Measurements from ENCODE around the gene LRRC49.
"Not testable (repeated sequence)": the region's sequence is repeated elsewhere in the genome, so short reads cannot be mapped to it uniquely, and the experiment has no call there.

LRRC49 gene

DNA sequence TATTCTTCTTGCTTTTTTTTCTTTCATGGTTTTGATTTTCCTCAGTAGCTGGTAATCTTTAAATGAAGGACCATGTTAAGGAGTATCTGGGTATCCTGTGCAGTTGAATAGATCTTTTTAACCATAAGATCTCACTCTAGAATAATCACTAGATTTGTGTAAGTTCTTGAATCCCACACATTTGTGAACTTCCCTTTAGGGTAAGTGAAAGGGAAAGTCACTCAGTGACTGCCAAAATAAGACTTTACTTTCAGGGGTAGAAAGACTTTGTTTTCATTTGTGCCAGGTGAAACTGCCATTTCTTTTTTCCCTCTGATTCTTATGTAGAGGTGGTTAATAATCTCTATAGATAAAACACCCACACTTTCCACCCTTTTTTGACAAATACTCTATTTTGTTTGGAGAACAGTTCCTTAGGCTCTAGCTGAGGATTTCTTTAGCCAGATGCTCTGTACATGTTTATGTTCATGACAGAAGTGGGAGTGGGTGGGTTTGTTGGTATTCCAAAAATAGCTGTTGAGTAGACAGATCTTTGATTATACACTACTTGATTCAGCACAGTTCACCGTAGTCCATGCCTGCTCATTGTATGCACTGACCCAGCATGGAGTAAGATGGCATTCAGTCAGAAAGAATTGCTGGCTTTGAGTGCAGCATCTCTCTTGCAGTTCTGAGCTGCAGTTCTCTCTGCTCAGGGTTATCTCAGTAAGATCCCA, 28.5 kb downstream of the LRRC49 start:
- DNase-seq (ENCODE audit: low read depth in 3 of 3, low spot score in 1 of 3): no peak

DNA sequence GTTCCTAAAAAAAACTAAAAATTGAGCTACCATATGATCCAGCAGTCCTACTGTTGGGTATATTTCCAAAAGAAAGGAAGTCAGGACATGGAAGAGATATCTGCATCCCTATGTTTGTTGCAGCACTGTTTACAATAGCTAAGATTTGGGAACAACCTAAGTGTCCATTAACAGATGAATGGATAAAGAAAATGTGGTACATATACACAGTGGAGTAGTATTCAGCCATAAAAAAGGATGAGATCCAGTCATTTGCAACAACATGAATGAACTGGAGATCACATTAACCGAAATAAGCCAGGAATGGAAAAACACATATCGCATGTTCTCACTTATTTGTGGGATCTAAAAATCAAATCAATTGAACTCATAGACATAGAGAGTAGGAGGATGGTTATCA, 29.5 kb downstream of the LRRC49 start:
- DNase-seq (ENCODE audit: low read depth in 3 of 3, low spot score in 1 of 3): no peak

DNA sequence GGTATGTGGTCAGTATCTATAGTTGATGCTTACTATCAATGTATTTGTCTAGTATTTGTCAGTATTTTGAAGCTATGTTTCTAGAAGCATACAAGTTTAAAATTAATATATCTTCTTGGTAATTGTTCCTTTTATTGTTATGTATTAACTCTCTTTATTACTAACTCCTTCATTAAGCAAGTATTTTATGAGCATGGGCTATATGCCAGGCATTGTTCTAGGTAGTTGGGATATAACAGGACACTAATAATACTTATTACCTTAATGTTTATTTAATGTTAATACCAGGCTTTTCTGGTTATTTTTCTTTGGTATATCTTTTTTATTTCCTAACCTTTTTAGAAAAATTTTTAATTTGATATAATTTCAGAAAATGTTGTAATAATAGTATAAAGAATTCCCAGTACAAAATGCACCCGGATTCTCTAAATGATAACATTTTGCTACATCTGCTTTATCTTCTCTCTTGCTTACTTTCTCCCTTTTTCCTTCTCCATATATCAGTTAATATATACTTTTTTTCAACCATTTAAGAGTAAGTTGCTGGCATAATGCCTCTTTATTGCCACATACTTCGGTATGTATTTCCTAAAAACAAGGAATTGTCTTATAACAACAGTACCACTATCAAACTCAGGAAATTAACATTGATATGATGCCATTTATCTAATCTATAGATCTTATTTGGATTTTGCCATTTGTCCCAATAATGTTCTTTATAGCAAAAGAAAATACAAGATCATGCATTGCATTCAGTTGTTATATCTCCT, 30.9 kb downstream of the LRRC49 start:
- no peak for DNase-seq (ENCODE audit: low read depth in 3 of 3, low spot score in 1 of 3)

DNA sequence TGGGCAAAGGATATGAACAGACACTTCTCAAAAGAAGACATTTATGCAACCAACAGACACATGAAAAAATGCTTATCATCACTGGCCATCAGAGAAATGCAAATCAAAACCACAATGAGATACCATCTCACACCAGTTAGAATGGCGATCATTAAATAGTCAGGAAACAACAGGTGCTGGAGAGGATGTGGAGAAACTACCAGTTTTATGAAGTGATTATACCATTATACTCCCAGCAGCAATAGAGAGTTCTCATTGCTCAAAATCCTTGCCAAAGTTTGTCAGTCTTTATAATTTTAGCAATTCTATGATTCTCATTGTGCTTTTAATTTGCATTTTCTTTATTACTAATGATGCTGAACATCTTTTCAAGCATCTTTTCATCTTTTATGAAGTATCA, 34.3 kb downstream of the LRRC49 start:
- not testable (repeated sequence) for DNase-seq (ENCODE audit: low read depth in 3 of 3, low spot score in 1 of 3)

DNA sequence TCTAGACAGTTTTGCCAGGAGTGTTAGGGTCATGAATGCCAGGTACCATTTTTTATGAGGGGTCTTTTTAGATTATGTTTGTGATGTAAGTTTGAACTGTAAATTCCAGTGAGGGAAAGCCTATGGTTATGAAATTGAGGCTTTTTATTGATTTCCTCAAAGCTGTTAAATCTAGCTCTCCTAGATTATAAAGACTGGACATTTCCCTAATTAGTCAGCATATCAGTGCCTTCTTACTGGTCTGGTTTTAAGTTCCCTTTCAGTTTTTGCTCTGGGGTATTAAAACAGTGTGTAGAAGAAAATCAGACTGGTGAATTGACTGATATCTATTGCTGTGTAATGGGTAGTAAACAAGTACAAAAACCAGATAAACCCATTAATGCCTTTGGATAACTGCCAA, 39.2 kb downstream of the LRRC49 start:
- no peak for DNase-seq (ENCODE audit: low read depth in 3 of 3, low spot score in 1 of 3)

DNA sequence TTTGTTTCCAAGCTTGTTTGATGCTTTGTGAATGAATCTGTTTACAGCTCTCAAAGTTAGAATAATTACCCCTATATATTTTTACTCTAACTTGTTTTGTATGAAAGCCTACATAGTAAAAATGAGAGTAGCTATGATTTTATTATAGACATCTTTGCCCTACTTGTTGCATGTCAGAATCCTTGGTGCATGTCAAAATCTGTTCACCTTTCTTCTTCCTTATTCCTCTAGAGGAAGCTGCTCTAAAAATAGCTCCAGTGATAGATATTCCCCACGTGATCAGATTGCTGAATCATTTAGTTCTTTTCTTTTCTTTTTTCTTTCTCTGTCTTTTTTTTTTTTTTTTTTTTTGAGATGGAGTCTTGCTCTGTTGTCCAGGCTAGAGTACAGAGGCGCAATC, 39.8 kb downstream of the LRRC49 start:
- no peak for DNase-seq (ENCODE audit: low read depth in 3 of 3, low spot score in 1 of 3)

DNA sequence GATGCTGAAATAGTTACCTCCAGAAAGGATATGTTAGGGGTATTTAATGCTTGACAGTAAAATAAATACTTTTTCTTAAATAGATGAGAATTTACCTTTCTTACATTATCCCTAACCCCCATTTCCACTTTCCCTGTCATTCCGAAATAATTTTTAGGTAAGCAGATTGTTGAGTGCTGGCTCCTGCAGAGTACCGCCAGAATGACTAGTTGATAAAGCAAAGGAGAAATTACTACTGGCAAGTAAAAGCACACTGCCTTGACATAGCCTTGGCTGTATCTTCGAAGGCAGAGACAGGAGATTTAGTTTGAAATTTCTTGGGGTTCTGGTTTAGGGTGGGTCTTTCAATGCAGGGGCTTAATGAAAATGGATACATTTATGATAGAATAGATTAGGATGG, 40.8 kb downstream of the LRRC49 start:
- no peak for DNase-seq (ENCODE audit: low read depth in 3 of 3, low spot score in 1 of 3)

DNA sequence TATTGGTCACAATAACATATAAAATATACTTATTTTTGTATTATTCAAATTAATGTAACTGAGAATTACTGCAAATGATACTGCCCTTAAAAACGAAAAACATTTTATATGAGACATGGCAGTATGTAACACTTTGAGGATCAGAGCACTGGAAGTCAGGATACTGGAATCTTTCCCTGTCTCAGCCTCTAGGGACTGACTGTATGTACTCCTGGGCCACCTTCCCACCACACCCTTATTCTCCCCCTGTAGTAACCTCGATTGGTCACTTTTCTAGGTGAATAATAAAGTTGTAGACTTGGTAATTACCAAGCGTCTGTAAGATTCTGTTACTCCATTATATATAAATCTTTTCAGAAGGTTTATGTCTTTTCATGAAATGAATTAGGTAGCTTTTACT, 43.0 kb downstream of the LRRC49 start:
- DNase-seq (ENCODE audit: low read depth in 3 of 3, low spot score in 1 of 3): no peak

DNA sequence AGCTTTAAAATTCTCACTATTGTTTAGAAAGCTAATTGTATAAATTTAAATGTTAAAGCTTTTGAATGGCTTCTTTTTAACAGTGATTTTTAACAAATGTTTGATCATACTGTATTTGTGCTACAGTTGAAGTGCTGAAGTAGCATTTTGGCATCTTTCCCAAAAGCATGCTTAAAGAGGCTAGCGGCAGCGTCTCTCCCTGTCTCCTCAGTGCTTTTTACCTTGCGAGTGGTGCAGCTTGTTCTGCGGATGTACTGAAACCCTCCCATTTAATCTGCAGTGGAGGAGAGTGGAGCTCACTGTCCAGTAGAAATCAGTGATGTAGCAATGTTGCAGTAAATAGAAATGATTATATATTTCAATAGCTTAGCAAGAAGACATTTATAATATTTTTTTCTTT, 43.7 kb downstream of the LRRC49 start:
- DNase-seq (ENCODE audit: low read depth in 3 of 3, low spot score in 1 of 3): no peak

DNA sequence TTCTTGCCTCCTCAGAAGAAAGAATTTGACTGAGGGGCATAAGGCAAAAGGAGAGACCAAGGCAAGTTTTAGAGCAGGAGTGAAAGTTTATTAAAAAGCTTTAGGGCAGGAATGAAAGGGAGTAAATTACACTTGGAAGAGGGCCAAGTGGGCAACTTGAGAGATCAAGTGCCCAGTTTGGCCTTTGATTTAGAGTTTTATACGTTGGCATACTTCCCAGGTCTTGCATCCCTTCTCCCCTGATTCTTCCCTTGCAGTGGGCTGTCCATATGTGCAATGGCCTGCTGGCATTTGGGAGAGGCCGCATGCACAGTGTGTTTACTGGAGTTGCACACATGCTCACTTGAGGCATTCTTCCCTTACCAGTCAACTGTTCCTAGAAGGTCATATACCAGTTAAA, 50.7 kb downstream of the LRRC49 start:
- DNase-seq (ENCODE audit: low read depth in 3 of 3, low spot score in 1 of 3): not testable (repeated sequence)

DNA sequence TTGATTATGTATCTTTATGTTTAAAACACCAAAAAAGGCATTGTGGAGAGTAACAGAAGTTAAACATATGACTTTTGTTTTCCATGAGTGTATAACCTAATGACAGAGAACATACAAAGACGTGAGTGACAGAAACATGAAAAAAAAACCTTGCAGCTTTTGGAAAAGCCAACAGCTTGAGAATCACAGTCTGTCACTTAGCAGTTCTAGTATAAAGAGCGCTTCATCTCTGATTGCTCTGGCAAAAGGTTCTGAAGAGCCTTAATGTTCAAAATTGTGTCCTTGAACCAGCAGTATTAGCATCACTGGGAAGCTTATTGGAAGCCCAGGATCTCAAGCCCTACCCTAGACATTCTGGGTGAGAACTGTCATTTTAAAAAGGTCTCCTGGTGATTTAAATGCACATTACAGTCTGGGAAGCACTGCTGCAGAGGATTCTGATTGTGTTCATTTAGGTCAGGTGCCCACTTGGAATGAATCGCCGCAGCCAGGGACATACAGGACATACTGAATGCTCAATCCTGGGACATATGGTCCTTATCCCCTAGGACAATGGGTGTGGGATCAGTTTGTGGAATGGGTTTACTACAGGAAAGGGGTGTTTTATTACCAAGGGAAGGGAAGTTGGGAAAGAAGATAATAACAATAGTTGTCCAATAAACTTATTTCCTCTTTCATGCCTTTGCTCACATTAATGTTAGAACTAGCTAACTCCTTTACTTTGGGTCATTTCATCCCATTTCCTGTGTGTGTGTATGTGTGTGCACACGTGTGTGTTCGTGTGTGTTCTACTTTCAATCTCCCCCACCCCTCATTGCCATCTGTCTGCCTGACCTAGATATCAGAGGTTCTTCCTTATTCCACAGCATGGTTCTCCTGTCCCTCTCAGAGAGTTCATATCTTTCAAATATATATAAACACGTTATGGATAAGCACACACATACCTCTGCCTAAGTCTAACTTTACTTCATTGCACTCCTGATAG, 55.0 kb downstream of the LRRC49 start:
- DNase-seq (ENCODE audit: low read depth in 3 of 3, low spot score in 1 of 3): no peak

DNA sequence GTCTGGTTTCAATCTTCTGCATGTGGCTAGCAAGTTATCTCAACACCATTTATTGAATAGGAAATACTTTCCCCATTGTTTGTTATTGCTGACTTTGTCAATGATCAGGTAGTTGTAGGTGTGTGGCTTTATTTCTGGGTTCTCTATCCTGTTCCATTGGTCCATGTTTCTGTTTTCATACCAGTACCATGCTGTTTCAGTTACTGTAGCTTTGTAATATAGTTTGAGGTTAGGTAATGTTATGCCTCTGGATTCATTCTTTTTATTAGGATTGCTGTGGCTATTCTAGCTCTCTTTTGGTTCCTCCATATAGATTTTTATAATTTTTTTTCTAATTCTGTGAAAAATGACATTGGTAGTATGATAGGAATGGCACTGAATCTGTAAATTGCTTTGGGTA, 58.3 kb downstream of the LRRC49 start:
- no peak for DNase-seq (ENCODE audit: low read depth in 3 of 3, low spot score in 1 of 3)

DNA sequence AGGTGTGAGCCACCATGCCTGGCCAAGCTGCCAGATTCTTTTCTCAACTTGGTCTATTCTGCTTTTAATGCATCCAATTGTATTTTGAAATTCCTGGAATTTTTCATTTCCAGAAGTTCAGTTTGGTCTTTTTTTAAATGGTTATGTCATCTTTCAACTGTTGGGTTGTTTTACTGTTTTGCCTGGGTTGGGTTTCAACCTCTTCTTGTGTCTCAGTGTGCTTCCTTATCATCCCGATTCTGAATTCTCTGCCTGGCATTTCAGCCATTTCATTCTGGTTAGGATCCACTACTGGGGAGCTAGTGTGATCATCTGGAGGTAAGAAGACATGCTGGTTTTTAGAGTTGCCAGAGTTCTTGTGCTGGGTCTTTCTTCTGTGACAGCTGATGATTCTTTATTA, 61.5 kb downstream of the LRRC49 start:
- DNase-seq (ENCODE audit: low read depth in 3 of 3, low spot score in 1 of 3): no peak

DNA sequence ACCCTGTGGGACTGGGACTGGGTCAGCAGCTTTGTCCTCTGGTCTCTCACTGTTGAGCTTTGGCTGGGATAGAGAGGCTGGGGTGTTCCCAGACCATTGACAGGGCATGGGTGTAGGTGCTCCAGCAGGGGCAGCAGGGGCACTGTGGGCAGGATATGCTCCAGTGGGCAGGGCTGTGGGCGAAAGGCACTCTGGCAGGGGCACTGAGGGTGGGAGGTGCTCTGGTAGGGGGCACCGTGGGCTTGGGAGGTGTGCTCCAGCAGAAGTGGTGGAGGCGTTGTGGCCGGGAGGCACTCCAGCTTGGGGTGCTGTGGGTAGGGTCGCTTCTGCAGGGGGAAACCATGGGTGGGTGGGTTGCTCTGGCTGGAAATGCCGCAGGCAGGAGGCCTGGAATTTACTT, 62.1 kb downstream of the LRRC49 start:
- no peak for DNase-seq (ENCODE audit: low read depth in 3 of 3, low spot score in 1 of 3)

DNA sequence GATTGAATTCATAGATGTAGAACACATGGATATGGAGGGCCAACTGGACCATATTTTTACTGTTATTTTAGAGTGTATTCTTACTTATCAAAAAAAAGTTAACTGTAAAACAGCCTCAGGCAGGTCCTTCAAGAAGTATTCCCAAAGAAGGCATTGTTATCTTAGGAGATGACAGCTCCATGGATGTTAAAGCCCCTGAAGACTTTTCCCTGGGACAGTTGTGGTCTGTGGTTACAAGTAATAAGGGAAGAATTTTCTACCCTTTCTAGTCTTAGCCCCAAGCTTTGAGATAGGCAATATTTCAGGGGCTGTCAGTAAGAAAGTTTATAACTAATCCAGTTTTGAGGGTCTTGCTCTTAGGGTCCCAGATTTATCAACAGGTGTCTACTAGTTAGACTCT, 62.5 kb downstream of the LRRC49 start:
- DNase-seq (ENCODE audit: low read depth in 3 of 3, low spot score in 1 of 3): no peak

DNA sequence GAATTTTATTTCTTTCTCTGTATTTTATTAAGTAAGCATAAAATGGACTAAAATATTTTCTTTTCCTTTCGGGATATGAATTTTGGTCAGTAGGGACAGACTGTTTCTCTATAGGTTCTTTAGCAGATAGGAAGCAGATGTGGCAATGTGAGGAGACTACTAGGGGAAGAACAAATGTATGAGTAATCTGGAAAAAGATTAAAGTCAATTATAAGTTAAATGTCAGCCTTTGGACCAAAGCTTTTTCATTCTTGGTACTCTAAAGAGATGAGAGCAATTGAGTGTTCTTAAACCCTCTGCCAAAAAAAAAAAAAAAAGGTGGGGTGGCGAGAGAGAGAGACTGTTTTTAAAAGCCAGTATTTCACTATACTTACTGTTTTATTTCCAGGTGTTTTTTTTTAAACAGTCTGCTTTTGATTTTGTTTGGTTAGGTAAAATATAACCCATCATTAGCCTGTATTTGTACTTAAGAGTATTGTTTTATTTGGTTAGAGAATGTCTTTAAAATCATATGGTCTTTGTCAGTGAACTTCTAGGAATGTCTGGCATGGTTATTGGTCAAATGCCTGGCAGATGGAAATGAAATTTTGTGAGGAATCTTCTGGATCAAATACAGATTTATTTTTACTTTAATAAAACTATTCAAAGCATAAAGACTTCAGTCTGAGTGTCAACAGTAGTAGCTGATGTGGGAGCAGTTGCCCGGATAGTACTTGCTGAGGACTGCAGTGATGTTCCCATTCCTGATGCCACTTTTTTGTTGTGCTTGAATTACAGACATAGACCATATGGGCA, 63.8 kb downstream of the LRRC49 start:
- no peak for DNase-seq (ENCODE audit: low read depth in 3 of 3, low spot score in 1 of 3)

DNA sequence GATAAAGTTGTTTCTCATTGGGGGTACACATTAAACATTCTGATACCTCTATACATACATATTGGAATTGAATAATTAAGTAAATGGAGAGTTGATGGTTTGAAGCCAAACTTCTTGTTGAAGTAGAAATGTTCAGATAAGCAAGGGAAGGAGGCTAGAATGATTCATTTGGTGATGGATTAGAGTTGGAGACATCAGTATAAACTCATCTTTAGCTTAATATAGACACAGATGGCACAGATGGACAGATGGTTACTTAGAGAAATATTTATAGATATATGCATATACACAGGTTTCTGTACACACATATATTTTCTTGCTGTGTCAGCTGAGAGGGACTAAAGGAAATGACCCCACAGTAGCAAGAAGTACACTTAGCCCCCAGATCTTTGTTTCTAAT, 69.5 kb downstream of the LRRC49 start:
- no peak for DNase-seq (ENCODE audit: low read depth in 3 of 3, low spot score in 1 of 3)

DNA sequence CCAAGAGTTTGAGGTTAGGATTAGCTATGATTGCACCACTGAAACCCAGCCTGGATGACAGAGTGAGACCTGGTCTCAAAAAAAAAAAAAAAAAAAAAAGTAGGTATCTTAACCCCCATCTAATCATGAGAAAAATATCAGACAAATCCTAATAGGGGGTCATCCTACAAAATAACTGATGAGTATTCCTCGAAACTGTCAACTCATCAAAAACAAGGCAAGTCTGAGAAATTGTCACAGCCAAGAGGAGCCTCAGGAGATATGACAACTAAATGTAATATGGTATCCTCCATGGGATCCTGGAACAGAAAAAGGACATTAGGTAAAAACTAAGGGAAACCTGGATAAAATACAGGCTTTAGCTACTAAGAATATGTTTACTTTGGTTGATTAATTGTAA, 70.6 kb downstream of the LRRC49 start:
- no peak for DNase-seq (ENCODE audit: low read depth in 3 of 3, low spot score in 1 of 3)

DNA sequence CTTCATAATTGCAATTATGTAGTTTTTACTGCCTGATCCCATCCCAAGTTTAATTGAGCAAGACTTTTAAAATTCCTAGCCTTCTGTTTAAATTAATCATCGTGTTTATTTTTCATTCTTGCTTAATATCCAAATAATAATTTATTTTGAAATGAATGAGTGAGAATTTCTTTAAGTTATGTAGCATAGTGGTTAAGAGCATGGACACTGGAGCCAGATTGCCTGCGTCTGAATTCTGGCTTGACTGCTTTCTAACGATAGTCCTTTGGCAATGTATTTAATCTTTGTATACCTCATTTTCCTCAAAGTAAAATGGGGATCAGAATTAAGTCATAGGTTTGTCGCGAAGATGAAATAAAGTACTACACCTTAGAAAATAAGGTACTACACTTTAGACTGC, 71.4 kb downstream of the LRRC49 start:
- DNase-seq (ENCODE audit: low read depth in 3 of 3, low spot score in 1 of 3): no peak

DNA sequence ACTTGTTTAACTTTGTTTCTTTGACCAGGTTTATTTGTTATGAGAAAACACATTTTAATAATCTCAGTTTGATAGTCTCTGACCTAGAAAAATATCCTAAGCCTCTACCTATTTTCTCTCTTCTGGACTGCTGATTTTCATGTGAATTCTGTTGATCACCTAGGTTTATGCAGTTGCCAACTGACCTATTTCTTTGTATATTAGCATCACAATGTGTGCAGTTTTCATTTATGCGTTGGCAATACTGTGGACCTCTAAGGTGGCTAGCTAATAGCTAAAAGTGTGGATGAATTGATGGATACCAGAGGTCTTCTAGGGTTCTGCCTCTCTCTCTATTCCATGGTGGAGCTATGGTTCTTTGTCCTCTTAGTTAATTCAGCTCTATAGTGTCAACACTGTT, 72.1 kb downstream of the LRRC49 start:
- no peak for DNase-seq (ENCODE audit: low read depth in 3 of 3, low spot score in 1 of 3)

DNA sequence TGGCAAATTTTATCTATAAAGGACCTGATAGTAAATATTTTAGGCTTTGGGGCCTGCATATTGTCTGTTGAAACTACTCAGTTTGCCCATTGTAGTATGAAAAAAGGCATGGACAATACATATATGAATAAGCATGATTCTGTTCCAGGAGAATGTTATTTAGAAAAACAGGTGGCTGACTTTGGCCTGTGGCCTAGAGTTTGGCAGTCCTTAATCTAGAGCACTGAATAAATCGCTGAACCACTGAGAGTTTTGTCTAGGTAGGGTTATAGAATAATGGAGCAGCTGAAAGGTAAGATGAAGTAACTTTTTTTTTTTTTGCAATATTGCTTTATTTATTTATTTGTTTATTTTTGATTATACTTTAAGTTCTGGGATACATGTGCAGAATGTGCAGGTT, 75.0 kb downstream of the LRRC49 start:
- DNase-seq (ENCODE audit: low read depth in 3 of 3, low spot score in 1 of 3): no peak
